Chondrocyte (in vitro differentiated cells): ENCODE data around the gene SFMBT2. TPM values are rescaled to one million over a fixed set of nuclear protein-coding genes. Genes with fewer than 3 reads are reported as not detected.

Experiments
- DNase-seq: peaks from one replicate; pipeline ENCODE4 v3.0.0; 2021; ENCODE audit warnings: mixed read lengths, low spot score
- H3K27ac Mint-ChIP-seq: one replicate; pipeline ENCODE4 v1.8.0; 2021; ENCODE audit warnings: mild to moderate bottlenecking, moderate library complexity, mixed read lengths; ENCODE audit not compliant: unreplicated experiment
- H3K27me3 Mint-ChIP-seq: 2 replicates; pipeline ENCODE4 v1.8.0; 2021; ENCODE audit warnings: low read depth, mixed read lengths
- H3K36me3 Mint-ChIP-seq: 2 replicates; pipeline ENCODE4 v1.8.0; 2021; ENCODE audit warnings: low read depth, mixed read lengths
- H3K4me1 Mint-ChIP-seq: 2 replicates; pipeline ENCODE4 v1.8.0; 2021; ENCODE audit warnings: low read depth, mild to moderate bottlenecking, mixed read lengths
- H3K4me3 Mint-ChIP-seq: one replicate; pipeline ENCODE4 v1.8.0; 2021; ENCODE audit warnings: mild to moderate bottlenecking, moderate library complexity, mixed read lengths; ENCODE audit not compliant: unreplicated experiment
- H3K9me3 Mint-ChIP-seq: 2 replicates; pipeline ENCODE4 v1.8.0; 2021; ENCODE audit warnings: low read depth, mixed read lengths
- CTCF ChIP-seq: fragments of 200-600 bp; sonication (generic); IDR thresholded peaks from 2 replicates; pipeline ENCODE4 v1.5.0; 2021; ENCODE audit warnings: antibody characterized with exemption, mild to moderate bottlenecking, moderate library complexity
- total RNA-seq: library from RNA; stranded (reverse); gene quantifications from 3 replicates; pipeline ENCODE4 v1.2.1, GENCODE V29; 2021

The SFMBT2 gene
- total RNA-seq, 1 donor from 2014 or later = 1.9 TPM

GRCh38 chr10:7359356-7359755 is 51.5 kb downstream of the SFMBT2 start:
- H3K9me3 Mint-ChIP-seq = peaks cover 4% of the 10 kb centered on the region

GRCh38 chr10:7357193-7357592 is 53.6 kb downstream of the SFMBT2 start:
- no peak for TF ChIP-seq CTCF
- Mint-ChIP-seq H3K27ac (no peak overlapping the region), H3K9me3 (peaks cover 4% of the 10 kb centered on the region), H3K4me1 (peaks cover 4% of the 10 kb centered on the region), H3K4me3 (no peak overlapping the region), H3K27me3 (no peaks in the 10 kb centered on the region), H3K36me3 (peaks cover 4% of the 10 kb centered on the region)
- DNase-seq = no peak

More at GRCh38 chr10:7359356-7359755, 51.5 kb downstream of the SFMBT2 start:
- Mint-ChIP-seq H3K27me3 (no peaks in the 10 kb centered on the region), H3K27ac (no peak overlapping the region), H3K4me3 (no peak overlapping the region), H3K36me3 (peaks cover 7% of the 10 kb centered on the region), H3K4me1 (peaks cover 4% of the 10 kb centered on the region)
- no peak for DNase-seq
- no peak for TF ChIP-seq CTCF

- H3K27me3 Mint-ChIP-seq = no peaks in the 10 kb centered on the region
- no peak overlapping the region for H3K27ac Mint-ChIP-seq
- H3K4me1 Mint-ChIP-seq = peaks cover 4% of the 10 kb centered on the region
- H3K4me3 Mint-ChIP-seq = no peak overlapping the region
- no peak for TF ChIP-seq CTCF
- DNase-seq = no peak
- peaks cover 6% of the 10 kb centered on the region for H3K36me3 Mint-ChIP-seq
- H3K9me3 Mint-ChIP-seq = peaks cover 4% of the 10 kb centered on the region
Measured at GRCh38 chr10:7354330-7355047, 56.3 kb downstream of the SFMBT2 start.

- Mint-ChIP-seq H3K4me3 (no peak overlapping the region), H3K27me3 (no peaks in the 10 kb centered on the region), H3K36me3 (peaks cover 2% of the 10 kb centered on the region), H3K9me3 (no peaks in the 10 kb centered on the region), H3K27ac (no peak overlapping the region), H3K4me1 (peaks cover 4% of the 10 kb centered on the region)
- DNase-seq = no peak
- TF ChIP-seq CTCF = no peak
Measured at GRCh38 chr10:7351894-7352293, 58.9 kb downstream of the SFMBT2 start.

- no peak overlapping the region for H3K27ac Mint-ChIP-seq
- no peaks in the 10 kb centered on the region for H3K9me3 Mint-ChIP-seq
- no peak for TF ChIP-seq CTCF
- peaks cover 4% of the 10 kb centered on the region for H3K4me1 Mint-ChIP-seq
- H3K36me3 Mint-ChIP-seq = peaks cover 2% of the 10 kb centered on the region
- H3K4me3 Mint-ChIP-seq = no peak overlapping the region
- no peaks in the 10 kb centered on the region for H3K27me3 Mint-ChIP-seq
- DNase-seq = no peak
Measured at GRCh38 chr10:7350541-7351195, 60.2 kb downstream of the SFMBT2 start.
